Ramos (cell line): ENCODE data around the gene C13orf46.

ENCODE experiments used
- in situ Hi-C: fragments of 300-500 bp; cut with MboI; formaldehyde crosslinking; loops from one replicate; pipeline ENCODE4 v1.14.3; 2022; ENCODE audit warnings: low sequenced_read_pairs; ENCODE audit not compliant: unreplicated experiment

The C13orf46 gene

DNA sequence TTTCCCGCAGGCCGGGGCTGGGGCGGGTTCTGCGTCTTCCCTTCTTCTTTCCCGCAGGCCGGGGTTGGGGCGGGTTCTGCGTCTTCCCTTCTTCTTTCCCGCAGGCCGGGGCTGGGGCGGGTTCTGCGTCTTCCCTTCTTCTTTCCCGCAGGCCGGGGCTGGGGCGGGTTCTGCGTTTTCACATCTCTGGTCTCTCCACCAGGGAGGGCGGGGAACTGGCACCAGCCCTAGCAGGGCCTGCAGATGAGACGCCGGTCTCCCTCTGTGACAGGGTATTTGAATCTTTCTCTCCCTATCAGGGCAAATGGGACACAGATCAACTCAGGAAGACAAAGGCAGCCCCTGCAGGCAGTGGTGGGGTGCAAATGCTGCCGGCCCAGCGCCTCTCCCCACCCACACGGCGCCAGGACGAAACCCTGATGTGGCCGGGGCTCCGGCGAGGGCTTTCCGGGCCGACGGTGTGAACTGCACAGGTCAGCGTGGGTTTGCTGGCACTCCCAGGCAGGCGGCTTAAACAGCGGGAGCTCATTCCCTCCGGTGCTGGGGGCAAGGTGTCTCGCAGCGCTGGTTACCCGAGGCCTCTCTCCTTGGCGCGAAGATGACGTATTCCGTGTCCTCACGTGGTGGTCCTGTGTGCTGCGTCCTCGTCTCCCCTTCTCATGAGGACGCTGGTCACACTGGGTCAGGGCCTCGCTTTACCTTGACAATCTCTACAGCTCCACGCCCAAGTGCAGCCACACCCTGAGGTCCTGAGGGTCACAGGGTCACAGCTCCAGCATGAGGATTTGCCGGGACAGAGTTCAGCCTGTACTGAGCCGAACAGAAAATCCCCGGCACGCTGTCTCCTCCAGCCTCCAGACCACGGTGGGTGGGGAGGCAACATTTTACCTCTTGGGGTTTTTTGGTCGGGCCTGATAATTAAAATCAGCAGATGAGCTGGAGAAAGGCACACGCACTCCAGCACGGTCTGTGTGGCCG lies 717 bp upstream of the C13orf46 start:
- in situ Hi-C loops: no loop called here

GRCh38 chr13:113972451-113973217 lies 1.2 kb downstream of the C13orf46 start:
- in situ Hi-C loops: no loop called here

DNA sequence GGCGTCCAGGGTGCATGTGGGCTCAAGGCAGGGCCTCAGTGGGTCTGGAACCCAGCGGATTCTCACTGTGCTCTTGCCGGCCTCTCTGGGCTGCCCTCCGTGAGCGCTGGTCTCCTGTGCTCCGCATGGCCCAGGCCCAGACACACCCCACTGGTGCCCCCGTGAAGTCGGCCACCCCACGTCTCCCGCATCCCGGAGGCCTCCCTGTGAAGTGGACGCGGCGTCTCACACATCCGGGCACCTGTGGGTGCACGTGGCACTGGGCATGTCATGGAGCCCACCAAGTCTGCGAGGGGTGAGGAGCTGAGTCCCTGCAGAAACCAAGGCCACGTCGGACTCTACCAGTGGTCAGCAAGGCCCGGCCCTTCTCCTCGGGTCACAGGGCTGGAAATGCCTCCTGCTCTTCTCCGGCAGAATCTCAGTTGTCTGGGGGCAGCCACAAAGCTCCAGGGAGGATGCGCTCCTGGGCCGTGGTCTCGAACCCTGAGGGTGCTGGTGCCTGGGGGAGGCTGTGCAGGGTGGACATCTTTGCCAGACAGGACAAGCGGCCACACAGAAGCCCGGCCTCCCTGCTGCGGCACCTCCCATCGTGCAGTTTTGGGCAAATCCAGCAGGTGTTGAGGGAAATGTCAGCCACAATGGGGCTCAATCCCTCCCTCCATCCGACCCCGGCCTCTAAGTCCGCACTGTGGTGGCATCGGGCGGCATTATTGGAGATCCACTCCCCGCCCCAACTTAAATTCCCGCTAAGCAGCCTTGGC lies 2.2 kb downstream of the C13orf46 start:
- in situ Hi-C loops: no loop called here

DNA sequence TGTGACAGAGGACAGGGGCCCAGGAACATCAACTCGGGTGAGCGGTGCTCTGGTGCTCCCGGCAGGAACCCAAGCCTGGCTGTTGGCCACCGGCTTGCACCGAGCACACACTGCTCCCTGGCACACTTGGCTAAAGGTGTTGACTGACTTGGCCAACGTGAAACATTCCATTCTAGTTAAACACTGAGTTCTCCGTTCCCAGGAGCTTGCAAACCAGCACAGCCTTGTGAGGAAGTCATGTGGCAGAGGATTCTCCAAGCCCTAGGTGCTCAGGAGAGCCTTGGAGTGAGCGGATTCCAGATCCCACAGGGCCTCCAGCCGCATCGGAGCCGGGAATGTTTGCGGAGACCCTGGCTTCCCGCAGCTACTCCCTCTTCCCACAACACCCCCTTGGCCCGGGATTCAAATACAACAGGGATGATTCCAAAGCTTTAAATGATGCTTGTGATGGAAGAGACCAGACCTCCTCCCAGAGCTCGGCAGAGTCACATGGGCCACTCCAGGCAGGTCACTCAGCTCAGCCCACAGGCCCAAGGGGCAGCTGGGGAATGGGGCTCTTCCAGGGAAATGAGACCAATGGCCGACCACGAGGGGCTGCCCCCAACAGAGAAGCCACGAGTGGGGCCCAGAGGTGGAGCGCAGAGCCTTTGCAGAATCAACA lies 2.9 kb downstream of the C13orf46 start:
- in situ Hi-C loops: no loop called here

GRCh38 chr13:113969973-113970611 lies 3.8 kb downstream of the C13orf46 start:
- in situ Hi-C loops: no loop called here

DNA sequence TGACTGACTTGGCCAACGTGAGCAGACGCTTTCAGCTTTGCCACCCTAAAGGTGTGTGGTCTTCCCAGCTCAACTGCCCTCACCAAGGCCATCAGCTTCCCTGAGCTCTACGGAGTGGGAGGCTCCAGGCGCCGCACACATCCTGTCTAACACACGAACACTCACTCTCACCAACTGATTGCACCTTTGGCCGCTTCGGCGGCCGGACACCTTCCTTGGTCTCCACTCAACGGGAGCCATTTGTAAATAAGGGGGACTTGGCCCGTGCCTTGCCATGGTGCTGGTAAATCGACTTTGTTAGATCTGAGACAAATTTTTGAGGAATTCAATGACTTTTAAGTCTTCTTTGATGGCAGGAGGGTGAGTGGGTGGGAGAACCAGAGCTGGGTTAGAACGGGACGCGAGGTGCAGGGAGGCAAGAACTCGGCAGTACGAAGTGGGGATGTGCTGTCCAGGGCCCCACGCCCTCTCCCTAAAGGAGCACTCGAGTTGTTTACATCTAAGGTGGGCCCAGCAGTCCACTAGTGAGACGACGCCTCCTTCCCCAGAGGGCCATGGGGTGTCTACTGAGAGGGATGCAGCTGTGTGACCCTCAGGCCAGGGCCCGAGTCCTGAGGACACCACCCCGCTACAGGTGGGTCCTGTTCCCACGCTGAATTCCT lies 4.4 kb downstream of the C13orf46 start:
- in situ Hi-C loops: no loop called here

GRCh38 chr13:113968463-113969310 lies 5.2 kb downstream of the C13orf46 start:
- in situ Hi-C loops: no loop called here

DNA sequence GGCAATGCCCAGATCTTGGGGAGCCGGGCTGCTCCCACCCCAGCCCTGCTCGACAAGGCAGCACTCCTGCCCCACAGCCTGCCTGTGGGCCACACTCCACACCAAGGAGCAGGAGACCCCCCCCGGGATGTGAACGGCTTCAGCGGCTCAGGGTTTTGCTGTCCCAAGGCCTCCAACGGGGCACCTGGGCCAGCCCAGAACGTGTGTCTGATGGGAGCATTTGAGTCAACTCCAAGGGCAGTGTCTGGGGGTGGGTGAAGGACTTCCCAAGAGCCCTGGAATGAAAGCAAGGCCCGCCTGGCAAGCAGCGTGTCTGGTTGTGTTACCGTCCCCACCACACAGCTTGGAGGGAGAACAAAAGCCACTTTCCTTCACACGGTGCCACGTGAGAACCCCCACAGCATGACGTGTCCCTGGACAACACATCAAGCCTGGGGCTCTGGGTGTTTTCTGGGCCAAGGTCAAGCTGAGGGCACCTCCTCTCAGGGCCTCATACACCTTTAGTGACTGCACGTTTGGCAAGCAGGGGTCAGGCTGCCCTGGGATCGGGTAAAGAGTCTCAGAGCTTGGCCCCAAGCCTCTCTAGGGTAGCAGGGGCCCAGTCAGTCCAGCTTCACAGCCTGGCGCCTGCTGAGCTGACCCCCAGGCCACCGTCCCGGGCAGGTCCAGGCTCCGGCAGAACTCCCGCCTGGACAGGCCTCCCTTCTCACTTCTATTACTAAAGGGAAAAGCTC lies 6.0 kb downstream of the C13orf46 start:
- in situ Hi-C loops: no loop called here

GRCh38 chr13:113967206-113967720 lies 6.6 kb downstream of the C13orf46 start:
- in situ Hi-C loops: no loop called here

DNA sequence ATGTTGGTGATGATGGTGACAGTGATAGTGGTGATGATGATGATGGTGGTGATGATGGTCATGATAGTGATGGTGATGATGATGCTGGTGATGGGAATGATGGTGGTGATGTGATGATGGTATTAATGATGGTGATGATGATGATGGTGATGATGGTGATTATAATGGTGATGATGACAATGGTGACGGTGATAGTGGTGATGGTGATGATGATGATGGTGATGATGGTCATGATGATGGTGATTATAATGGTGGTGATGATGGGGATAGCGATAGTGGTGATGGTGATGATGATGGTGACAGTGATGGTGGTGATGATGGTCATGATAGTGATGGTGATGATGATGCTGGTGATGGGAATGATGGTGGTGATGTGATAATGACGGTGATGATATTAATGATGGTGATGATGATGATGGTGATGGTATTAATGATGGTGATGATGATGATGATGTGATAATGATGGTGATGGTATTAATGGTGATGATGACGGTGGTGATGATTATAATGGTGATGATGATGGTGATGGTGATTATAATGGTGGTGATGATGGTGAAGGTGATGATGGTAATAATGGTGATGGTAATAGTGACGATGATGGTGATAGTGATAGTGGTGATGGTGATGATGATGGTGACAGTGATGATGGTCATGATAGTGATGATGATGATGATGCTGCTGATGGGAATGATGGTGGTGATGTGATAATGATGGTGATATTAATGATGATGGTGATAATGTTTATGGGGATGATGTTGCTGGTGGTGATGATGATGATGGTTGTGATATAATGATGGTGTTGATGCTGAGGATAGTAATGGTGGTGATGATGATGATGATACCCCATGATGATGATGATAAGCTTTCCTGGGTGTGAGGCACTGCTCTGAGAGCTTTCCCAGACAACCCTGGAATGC lies 7.7 kb downstream of the C13orf46 start:
- in situ Hi-C loops: no loop called here

GRCh38 chr13:113965383-113965874 lies 8.4 kb downstream of the C13orf46 start:
- in situ Hi-C loops: no loop called here

DNA sequence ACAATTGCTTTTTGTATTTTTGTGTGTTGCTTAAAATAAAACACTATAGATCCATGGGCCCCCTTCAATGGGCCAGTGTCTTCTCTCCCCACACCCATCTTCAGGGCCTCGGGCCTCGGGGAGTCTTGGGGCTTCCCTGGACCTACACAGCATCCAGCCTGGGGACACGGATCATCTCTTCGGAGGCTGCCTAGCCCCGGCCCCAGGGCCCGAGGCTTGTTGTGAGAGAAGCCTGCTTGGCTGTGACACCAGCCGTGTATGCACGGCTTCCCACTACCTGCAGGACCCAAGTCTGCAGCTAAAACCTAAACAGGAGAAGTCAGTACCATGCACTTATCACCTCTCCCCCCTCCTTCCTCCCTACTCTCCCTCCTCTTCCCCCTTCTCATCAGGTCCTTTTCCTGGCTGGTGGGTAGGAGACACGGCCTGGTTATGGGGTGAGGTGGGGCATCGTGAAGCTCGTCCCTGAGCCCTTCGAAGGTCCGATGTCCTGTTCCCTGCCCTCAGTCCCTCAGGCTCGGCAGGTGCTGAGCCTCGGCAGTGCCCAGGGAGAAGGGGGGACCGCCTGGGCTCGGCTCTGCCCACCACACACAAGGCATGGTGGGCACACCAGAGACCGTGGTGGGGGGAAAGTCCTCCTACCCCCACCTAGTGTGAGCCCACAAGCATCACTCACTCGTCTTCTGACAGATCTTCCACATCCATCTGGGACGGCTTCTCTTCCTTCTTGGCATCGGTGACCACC lies 9.5 kb downstream of the C13orf46 start:
- in situ Hi-C loops: no loop called here

- in situ Hi-C loops: no loop called here
These were observed 10.5 kb downstream of the C13orf46 start for GRCh38 chr13:113963376-113963775.

DNA sequence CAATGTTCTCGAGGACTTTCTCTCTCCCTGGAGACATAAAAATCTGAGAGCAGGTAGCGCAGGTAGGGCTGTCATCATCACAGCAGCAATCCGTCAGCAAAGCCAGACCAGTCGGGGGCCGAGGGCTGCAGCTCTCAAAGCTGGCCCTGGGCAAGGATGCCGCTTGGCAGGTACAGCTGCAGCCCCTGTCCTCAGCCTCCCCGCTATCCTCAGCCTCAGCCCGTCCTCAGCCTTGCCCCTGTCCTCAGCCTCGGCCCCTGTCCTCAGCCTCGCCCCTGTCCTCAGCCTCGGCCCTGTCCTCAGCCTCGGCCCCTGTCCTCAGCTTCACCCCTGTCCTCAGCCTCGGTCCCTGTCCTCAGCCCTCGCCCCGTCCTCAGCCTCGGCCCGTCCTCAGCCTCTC lies 10.9 kb downstream of the C13orf46 start:
- in situ Hi-C loops: no loop called here

DNA sequence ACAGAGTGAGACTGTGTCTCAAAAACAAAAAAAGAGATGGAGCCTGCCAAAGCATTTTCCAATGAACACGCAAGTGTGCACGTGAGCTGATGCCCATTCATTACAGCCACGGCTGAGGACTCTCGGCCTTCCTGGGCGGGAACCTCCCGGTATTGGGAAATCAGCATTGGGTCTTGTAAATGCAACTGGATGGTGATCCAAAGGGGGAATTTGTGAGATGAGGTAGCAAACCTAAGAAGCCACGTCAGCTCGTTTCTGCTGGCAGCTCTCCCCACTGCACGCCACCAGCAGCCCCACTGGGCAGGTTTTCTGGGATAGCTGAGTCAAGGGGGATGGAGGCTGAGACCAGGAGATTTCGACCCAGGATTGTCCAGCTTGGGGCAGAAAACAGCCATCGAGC lies 11.5 kb downstream of the C13orf46 start:
- in situ Hi-C loops: no loop called here
